ENCODE measurements around the gene SDC1.

SDC1 gene

GRCh38 chr2:20212871-20213503 is 11.9 kb downstream of the SDC1 start:
- no peak for DNase-seq

GRCh38 chr2:20212459-20212870 is 12.5 kb downstream of the SDC1 start:
- DNase-seq, result no peak

- DNase-seq, result no peak
Measured at GRCh38 chr2:20211860-20212458, 13.0 kb downstream of the SDC1 start.

- no peak for DNase-seq
Measured at GRCh38 chr2:20211420-20211819, 13.5 kb downstream of the SDC1 start.

DNA sequence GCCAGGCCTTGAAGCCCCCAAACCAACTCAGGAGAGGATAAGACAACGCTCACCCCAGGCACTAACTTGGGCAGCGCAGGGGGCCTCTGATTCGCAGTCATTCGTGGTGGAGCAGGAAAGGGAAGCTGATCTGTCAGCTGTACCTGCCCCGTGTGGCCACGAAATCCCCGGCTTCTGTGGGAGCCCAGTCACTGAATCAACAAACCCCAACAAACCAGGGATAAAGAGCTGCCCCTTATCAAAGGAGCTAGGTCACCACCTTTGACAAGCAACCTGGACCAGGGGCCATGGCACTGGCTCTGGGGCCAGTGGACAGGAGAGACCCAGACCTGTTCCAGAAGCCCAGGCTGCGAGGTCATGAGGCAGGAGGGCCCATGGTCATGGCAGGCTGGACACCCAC is 14.5 kb downstream of the SDC1 start:
- DNase-seq, result no peak

DNA sequence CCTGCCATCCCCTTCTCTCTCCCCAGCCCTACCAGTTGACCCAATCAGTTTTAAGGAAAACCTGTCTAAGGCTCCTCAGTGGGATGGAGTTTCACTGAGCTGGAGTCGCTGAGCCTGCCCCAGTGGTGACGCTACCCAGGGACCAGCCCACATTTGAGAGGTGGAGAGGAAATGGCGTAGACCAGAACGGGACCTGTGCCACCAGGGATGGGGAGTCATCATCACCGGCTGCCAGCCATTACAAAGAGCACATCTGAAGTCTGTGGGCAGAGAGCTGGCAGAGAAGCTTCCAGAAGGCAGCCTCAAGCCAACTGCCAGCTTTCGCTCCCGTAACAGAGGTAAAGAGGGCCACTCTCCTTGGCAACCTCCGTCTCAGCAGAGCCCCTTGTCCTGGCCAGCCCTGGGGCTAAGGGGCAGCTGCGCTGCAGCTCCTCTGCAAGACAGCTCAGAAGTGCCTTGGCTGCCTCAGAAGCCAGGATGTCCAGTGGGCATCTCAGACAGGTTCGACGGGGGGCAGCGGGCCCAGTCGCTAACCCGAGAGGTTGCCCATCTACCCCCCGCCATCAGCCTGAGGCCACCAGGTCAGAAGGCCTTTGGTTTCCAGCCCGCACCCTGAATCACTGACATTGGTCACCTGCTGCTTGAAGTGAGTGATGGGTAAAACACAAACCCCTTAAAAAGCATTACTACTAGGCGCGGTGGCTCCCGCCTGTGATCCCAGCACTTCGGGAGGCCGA is 15.4 kb downstream of the SDC1 start:
- no peak for DNase-seq

- DNase-seq, result no peak
Measured at GRCh38 chr2:20208476-20208859, 16.5 kb downstream of the SDC1 start.

DNA sequence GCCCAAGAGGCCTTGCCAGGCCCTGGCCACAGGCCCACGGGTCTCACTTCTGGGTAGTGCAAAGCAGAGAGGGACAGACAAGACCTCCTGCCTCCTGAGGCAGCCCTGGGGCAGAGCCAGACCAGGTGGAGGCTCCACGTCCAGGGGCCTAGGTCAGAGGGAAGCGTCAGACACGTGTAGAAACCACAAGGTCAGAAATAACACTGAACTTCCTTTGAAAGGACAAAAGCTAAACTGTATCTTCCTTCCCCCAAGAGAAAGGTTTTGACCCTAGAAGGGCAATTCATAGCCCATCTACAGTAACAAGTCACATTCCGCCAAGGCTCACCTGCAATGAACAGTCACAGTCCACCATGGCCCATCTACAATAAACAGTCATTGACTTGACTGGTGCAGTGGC is 17.9 kb downstream of the SDC1 start:
- DNase-seq, result no peak

DNA sequence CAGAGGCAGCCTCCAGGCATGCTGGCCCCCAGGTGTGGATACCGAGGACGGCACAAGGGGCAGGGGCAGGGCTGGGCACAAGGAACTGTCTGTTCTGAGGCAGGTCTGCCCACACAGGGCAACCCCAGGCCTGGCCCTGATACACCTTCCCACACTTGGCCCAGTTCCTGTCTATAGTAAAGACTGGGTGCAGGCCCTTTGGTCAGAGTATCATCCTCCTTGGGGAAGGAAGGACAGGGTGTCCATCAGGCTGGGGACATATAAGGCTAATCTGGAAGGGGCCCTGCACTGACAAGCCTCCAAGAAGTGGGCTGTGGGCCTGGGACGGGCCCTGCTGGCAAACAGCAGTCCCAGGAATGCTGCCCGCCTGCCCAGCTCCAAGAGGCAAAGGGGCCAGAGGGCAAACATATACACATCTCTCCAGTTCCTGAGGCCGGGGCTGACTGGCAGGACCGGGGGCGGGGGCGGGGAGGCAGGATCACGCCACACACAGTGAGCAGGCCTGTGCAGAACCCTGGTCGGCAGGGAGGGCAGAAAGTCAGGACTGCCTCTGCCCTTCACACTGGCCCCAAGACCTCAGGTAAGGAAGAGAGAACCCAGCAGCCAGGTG is 18.9 kb downstream of the SDC1 start:
- no peak for DNase-seq

- no peak for DNase-seq
Measured at GRCh38 chr2:20205069-20205468, 19.9 kb downstream of the SDC1 start.

DNA sequence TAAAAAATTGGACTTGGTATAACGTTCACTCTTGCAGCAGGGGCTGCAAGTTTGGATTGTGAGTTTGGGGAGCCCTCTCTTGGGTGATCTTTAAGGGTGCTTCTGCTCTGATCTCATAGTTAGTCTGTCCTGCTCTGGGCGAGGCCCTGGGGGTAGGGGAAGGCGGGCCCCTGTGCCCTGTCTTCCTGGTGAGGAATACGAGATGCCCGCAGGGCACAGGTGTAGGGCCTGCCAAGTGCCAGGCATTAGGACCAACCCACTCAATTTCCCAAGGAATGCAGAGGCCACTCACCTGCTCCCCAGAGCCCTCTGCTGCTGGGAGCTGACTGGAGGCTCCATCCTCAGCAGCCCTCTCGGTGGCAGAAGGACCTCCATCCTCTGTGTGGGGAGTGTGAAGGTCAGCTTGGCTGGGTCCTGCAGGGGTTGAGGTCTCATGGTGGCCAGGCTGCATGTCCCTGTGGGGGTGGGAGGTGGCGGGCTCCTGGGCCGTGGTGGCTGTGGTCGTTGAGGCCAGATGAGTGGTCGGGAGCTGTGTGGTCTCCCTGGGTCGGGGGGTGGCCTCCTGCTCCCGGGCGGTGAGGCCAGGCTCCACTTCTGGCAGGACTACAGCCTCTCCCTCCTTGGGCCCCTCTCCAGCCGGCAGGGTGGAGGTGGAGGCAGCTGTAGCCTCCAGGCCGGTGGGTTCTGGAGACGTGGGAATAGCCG is 21.3 kb downstream of the SDC1 start:
- no peak for DNase-seq

DNA sequence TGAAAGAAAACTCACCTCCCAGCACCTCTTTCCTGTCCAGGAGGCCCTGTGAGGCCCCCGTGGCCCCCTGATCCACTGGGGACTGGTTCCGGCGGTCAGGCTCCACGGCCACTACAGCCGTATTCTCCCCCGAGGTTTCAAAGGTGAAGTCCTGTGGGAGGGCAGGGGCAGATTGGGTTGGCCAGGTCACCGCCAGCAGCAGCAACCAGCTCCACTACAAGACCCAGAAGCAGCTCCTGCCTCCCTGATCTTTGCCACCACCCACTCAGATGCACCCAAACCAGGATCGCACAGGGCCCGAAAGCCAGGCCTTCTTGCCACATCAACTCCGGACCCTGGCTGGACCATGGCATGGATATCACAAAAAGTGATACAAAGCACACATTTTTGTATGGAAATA is 21.9 kb downstream of the SDC1 start:
- no peak for DNase-seq

- no peak for DNase-seq
Measured at GRCh38 chr2:20201671-20202070, 23.3 kb downstream of the SDC1 start.

DNA sequence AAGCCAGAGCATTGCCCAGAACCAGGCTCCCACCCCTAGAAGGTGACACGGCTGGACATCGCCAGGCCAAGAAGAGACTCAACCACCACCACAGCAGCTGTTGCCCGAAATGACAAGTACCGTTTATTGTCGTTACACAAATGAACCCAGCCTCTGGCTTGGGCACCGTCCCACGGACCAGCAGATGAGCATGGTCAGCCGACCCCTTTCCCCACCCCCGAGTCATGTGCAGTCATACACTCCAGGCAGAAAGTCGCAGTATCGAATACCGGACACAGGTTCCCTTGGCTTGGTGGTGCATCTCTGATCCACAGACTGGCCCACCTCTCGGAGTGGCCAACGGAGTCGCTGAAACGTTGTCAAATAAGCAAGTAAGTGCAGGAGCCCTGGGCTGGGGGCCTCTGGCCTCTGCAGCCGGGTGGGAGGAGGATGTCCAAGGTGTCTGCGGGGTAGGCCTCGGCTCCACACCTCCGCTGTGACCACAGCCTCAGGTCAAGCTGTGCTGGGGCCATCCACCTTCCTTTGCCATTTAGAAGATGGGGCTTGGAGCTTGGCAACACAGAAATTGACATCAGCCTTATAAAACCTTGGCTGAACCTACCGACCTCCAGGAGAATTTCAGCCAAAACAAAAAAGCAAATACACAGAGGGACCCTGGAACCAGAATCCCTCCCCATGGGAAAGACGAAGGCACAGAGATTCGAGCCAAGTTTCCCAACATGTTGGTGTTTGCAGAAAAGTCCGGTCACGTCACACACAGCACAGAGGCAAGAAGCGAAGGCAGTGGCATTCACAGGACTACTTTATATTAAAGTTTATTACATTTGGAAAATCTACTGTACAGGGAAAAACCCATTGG is 24.0 kb downstream of the SDC1 start:
- no peak for DNase-seq

DNA sequence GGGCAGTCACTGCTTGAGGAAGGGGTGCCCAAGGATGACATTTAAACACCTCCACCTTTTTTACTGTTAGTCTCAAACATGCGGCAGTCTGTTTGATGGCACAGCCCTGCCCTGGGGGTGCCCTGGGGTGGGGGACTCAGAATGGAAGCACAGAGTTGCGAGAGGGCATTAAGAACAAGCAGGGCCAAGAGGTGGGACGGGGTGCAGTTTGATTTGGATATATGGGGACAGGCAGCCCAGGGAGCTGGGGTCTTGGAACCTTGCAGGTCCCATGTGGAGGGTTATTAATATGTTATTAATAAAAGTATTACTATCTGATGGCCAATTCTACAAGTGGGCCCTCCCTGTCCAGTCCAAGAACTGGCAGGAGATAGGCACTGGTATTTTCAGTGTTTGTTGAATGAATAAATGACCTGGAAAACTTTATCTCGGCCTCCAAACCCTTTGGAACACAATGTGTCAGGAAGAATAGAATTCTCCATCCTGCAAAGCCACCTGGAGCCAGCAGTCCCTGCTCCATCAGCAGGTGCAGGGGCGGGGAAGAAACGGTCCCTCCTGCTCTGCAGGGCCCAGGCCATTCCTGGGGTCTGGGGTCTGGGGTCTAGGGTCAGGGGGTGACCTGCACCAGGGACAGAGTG is 25.2 kb downstream of the SDC1 start:
- no peak for DNase-seq

DNA sequence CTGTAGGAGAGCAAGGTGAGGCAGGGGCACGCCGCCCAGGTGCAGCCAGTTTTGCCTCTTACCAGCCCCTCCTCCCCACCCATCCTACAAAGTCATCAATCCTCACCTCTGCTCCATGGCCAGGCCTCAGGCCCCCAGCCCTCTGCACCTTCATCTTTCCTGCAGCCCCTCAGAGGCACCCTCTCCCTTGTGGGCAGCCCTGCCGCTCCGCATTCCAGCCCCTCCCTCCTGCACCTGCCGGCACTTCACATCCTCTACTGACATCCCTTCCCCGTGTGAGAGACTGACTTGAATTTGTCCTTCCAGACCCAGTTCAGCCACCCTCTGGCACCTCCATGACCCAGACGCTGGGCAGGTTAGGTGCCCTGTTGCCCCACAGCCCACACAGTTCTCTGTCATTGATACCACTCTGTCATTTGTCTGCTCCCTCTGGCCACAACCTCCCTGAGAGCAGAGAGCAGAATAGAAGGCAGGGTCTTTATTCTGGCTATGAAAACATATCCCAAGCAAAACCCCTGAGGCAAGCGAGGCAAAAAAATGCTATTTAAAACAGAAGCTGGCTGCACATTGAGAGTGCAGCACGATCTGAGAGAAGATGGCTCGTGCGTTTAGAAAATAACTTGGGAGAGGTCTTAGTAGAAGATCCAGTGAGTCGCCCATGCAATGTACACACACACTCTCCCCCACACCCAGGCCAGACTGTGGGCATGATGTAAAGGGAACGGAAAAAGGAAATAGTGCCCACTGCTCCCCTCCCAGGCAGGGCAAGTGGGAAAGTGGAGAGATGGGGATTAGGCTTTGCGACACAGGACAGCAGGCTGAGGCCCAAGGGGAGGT is 25.9 kb downstream of the SDC1 start:
- DNase-seq, result no peak

DNA sequence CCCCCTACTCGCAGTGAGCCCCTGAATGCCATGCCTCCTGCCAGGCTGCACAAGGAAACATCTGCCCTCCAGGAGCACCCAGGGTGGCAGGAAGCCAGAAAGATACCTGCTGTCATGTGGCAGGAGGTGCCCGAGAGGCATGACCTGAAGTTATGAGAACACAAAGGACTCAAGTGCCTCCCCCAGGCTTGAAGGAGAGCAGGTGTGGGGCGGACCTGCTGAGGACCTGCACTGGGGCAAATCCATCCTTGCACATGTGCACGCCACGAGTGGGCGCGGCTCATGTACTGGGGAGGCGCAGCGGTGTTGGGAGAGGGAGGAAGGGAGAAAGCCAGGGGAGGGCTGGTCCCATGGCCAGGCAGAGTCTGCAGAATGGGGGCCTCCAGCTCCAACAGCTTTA is 26.9 kb downstream of the SDC1 start:
- DNase-seq, result no peak

DNA sequence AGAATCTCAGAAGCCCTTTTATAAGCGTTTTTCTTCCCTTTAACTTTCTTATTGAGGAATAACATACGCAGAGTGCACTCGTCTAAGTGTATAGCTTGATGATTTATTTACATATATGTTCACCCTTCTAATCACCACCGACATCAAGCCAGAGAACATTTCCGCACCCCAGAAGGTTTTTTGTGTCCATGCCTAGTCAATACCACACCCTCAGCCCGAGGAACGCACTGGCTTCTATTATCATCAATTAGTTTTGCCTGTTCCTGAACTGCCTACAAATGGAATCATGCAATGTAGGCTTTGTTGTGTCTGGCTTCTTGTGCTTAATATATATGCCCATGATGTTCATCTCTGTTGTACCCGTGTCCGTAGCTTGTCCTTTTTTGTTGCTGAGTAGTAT is 27.7 kb downstream of the SDC1 start:
- no peak for DNase-seq

GRCh38 chr2:20196657-20197161 is 28.2 kb downstream of the SDC1 start:
- no peak for DNase-seq

- no peak for DNase-seq
Measured at GRCh38 chr2:20196053-20196656, 28.8 kb downstream of the SDC1 start.

Data from midbrain (tissue), 1 donor.